Hepatocyte (in vitro differentiated cells): ENCODE data around the gene STRN.

Source experiments
- CTCF ChIP-seq: fragments of 200-600 bp; sonication (generic); IDR thresholded peaks from 2 replicates; pipeline ENCODE4 v1.5.1; 2016; ENCODE audit warnings: antibody characterized with exemption, mild to moderate bottlenecking; ENCODE audit not compliant: poor library complexity
- EZH2 ChIP-seq: fragments of 200-600 bp; sonication (generic); IDR thresholded peaks from 2 replicates; pipeline ENCODE4 v1.6.1; 2016; ENCODE audit warnings: antibody characterized with exemption, mild to moderate bottlenecking, borderline replicate concordance
- EZH2phosphoT487 ChIP-seq: fragments of 200-600 bp; sonication (generic); IDR thresholded peaks from one replicate; pipeline ENCODE4 v1.6.1; 2018; ENCODE audit warnings: antibody characterized with exemption, mild to moderate bottlenecking, low read depth, moderate library complexity; ENCODE audit not compliant: unreplicated experiment, severe bottlenecking

DNA sequence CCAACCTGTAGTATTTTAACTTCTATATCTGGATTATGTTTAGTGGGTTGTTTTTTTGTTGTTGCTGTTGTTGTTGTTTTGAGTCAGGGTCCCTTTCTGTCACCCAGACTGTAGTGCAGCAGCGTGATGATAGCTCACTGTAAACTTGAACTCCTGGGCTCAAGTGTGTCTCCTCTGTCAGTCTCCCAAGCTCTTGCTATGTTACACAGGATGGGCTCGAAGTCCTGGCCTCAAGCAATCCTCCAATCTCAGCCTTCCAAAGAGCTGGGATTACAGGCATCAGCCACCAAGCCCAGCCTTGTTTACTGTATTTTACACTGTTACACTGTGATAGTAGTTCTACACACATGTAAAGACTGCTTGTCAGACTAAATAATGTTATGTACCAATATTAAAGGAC, 9.7 kb upstream of the STRN start:
- no peak for TF ChIP-seq CTCF
- no peak for TF ChIP-seq EZH2
- no peak for TF ChIP-seq EZH2phosphoT487
